OCI-LY3 (cell line): Measurements from ENCODE around the gene KRABD2.

ENCODE experiments used
- CTCF ChIP-seq: fragments of 200-600, 300-600 bp; sonication (generic); IDR thresholded peaks from 2 replicates; pipeline ENCODE4 v1.5.1; 2014; ENCODE audit warnings: antibody characterized with exemption, low read length, low read depth
- EZH2phosphoT487 ChIP-seq: fragments of 200-600 bp; shearing (Covaris generic); IDR thresholded peaks from 2 replicates; pipeline ENCODE4 v1.6.1; 2018; ENCODE audit warnings: antibody characterized with exemption, mixed run types, low read depth

- TF ChIP-seq CTCF (no peak), EZH2phosphoT487 (no peak)
Observed at GRCh38 chr17:8339540-8339939, 37.0 kb downstream of the KRABD2 start, which contains the start of gene ODF4.
